ENCODE results near the gene PRRC2C.

Gene PRRC2C

GRCh38 chr1:171641076-171641864, 155.9 kb downstream of the PRRC2C start:
- Histone ChIP-seq H3K79me2 (no peaks in the 10 kb centered on the region), H3K4me2 (ENCODE audit: low read length) (no peak overlapping the region), H3K4me3 (ENCODE audit: low read depth, low read length) (no peak overlapping the region), H2AFZ (no peak overlapping the region), H3K27ac (no peak overlapping the region), H3K9ac (no peak overlapping the region), H3K9me3 (ENCODE audit: control insufficient read depth, low read length) (no peaks in the 10 kb centered on the region), H3K4me1 (no peaks in the 10 kb centered on the region), H3K36me3 (ENCODE audit: control insufficient read depth, insufficient read depth, low read length) (no peaks in the 10 kb centered on the region), H3K27me3 (ENCODE audit: control insufficient read depth, insufficient read depth, low read length) (no peaks in the 10 kb centered on the region)
- TF ChIP-seq CTCF (IDR thresholded peaks at IDR 0.05): no peak

GRCh38 chr1:171642197-171642596, 156.9 kb downstream of the PRRC2C start:
- Histone ChIP-seq H3K27ac (no peak overlapping the region), H3K4me3 (ENCODE audit: low read depth, low read length) (no peak overlapping the region), H3K27me3 (ENCODE audit: control insufficient read depth, insufficient read depth, low read length) (no peaks in the 10 kb centered on the region)

More at GRCh38 chr1:171642197-171642596, 156.9 kb downstream of the PRRC2C start:
- H3K79me2 ChIP-seq: no peaks in the 10 kb centered on the region
- no peak overlapping the region for H2AFZ ChIP-seq
- H3K9ac ChIP-seq: no peak overlapping the region
- no peak overlapping the region for H3K4me2 ChIP-seq (ENCODE audit: low read length)
- H3K9me3 ChIP-seq (ENCODE audit: control insufficient read depth, low read length): no peaks in the 10 kb centered on the region
- TF ChIP-seq CTCF (IDR thresholded peaks at IDR 0.05): no peak
- no peaks in the 10 kb centered on the region for H3K4me1 ChIP-seq
- H3K36me3 ChIP-seq (ENCODE audit: control insufficient read depth, insufficient read depth, low read length): no peaks in the 10 kb centered on the region
